Aorta (tissue), 5 donors: ENCODE measurements around the gene MPPED1. TPM values are rescaled to one million over a fixed set of nuclear protein-coding genes. Genes with fewer than 3 reads are reported as not detected.

Experiments used
- ATAC-seq: fragments of 200-7000 bp; cut with Tn5 transposase; one replicate; pipeline ENCODE4 v1.9.1; 2022; ENCODE audit warnings: moderate library complexity; ENCODE audit not compliant: low FRiP score
- DNase-seq, 2 donors: peaks; one replicate each; pipeline ENCODE4 v3.0.0-alpha.2; 2020
- H3K27ac ChIP-seq, 2 donors: one replicate each; pipeline ENCODE4 v1.5.1; 2013; ENCODE audit warnings: low read length in 2 of 2, mild to moderate bottlenecking in 2 of 2, moderate library complexity in 2 of 2, control low read depth in 1 of 2, inconsistent platforms in 1 of 2, low read depth in 1 of 2
- H3K27me3 ChIP-seq, 2 donors: one replicate each; pipeline ENCODE4 v1.6.1; 2013; ENCODE audit warnings: control low read depth in 1 of 2, low read length in 1 of 2, mild to moderate bottlenecking in 1 of 2, moderate library complexity in 1 of 2; ENCODE audit not compliant: insufficient read depth in 2 of 2, control insufficient read depth in 1 of 2
- H3K36me3 ChIP-seq, 2 donors: one replicate each; pipeline ENCODE4 v1.6.1; 2013; ENCODE audit warnings: control low read depth in 1 of 2, low read length in 1 of 2, mild to moderate bottlenecking in 1 of 2; ENCODE audit not compliant: insufficient read depth in 2 of 2, control insufficient read depth in 1 of 2
- H3K4me1 ChIP-seq, 2 donors: one replicate each; pipeline ENCODE4 v1.6.1; 2013; ENCODE audit warnings: low read length in 2 of 2, control low read depth in 1 of 2, mild to moderate bottlenecking in 1 of 2, moderate library complexity in 1 of 2; ENCODE audit not compliant: insufficient read depth in 2 of 2, control insufficient read depth in 1 of 2
- H3K4me3 ChIP-seq, 2 donors: one replicate each; pipeline ENCODE4 v1.5.1; 2013; ENCODE audit warnings: low read length in 2 of 2, control low read depth in 1 of 2, mild to moderate bottlenecking in 1 of 2
- H3K9me3 ChIP-seq: one replicate; pipeline ENCODE4 v1.6.1; 2013; ENCODE audit warnings: mild to moderate bottlenecking, low read length; ENCODE audit not compliant: control insufficient read depth
- WGBS, 2 donors: extraction: QIAGEN DNeasy Blood & Tissue Kit; methylation state at CpG; one replicate each; pipeline ENCODE4 v1.1.7; 2013; 5-methylcytosine and 5-hydroxymethylcytosine counted together
- intact Hi-C, 2 donors: fragments of 100-400 bp; cut with DNase I; formaldehyde crosslinking; loops; one replicate each; pipeline versions ENCODE4 v1.14.2 to v1.15.0; 2022
- polyA plus RNA-seq, 2 donors: library from polyadenylated mRNA; stranded (reverse); fragments of 200-250 nt; gene quantifications; one replicate each; pipeline ENCODE4 v1.2.3, GENCODE V29; 2013
- total RNA-seq, 2 donors: library from RNA; stranded (reverse); fragmentation: NEBNext Ultra II Directional; extraction: Animal tissue kit (Norgen Biotek cat#: 25700); gene quantifications; one replicate each; pipeline ENCODE4 v1.2.1, GENCODE V29; 2021
- donor health status: healthy with polysubstance abuse.
- donor health status: Bipolar disorder and iron deficiency.
- donor health status: DM: no; HTN: no; CAD: no.
- donor health status: DM: no; HTN: no; CAD: no.
- donor health status: DM: yes; HTN: yes; CAD: no.

The MPPED1 gene
- total and polyA plus RNA-seq, 4 donors: not detected

DNA sequence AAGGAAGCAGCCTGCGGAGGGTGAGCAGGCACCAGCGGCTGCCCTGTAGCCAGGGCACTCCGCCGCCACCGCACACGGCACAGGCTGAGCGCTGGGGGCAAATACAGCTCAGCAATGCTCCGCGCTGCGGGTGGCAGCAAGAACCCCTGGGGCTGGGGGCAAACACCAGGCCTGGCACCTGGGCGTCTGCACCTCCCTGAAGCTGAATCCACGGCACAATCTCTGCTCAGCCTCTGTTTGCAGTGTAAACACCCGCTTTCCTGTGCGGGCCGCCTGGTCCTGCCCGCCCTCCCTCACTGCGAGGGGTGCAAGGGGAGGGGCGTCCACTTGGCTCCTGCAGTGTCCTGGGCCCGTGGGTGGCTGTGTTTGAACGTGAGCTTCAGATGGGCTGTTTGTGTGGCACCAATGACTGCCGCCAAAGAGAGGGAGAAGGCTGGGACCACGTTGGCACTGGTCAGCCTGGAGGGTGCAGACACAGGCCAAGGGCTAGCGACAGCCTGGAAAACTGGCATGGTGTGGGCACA is 14.8 kb upstream of the MPPED1 start:
- WGBS, 2 donors: 20 to 40% methylated on average over 16 to 23 of the region's 23 CpGs
- Histone ChIP-seq H3K27ac (no peak overlapping the region), H3K27me3 (peaks cover 0 to 2% of the 10 kb centered on the region in 2 donors), H3K36me3 (no peaks in the 10 kb centered on the region), H3K4me3 (no peak overlapping the region), H3K4me1 (no peaks in the 10 kb centered on the region), H3K9me3 (peaks cover 3% of the 10 kb centered on the region)
- no peak for ATAC-seq
- intact Hi-C loops: loop anchor here in 1 of 2 donors (10.0 kb wide), 1 partner anchor 428 kb away; no protein-coding TSS in a partner anchor
- DNase-seq: no peak

DNA sequence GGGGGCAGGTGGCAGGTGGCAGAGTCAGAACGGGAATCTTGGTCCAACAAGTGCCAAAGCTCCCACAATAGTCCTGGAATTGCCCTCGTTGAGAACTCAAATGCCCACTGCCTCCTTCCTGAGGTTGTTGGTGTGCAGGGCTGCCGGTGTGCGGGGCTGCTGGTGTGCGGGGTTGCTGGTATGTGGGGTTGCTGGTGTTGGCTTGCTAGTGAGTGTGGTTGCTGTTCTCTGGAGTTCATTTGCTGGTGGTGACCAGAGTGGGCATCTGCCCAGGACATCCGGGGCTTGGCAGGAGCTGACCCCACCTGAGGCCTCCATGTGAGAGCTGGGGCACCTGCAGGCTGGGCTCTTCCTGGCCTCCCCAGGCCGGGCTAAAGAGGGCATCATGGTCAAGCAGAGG is 14.0 kb upstream of the MPPED1 start:
- 84 to 88% methylated on average over 7 of the region's 7 CpGs for WGBS, 2 donors
- H3K4me3 ChIP-seq: no peak overlapping the region
- intact Hi-C loops: loop anchor here in 1 of 2 donors (10.0 kb wide), 1 partner anchor 427 kb away; no protein-coding TSS in a partner anchor
- ATAC-seq (no peak), DNase-seq (peak in 1 of 2 donors; percentile 26)
- peaks cover 0 to 2% of the 10 kb centered on the region in 2 donors for H3K27me3 ChIP-seq
- H3K27ac ChIP-seq: no peak overlapping the region
- H3K36me3 ChIP-seq: no peaks in the 10 kb centered on the region
- no peaks in the 10 kb centered on the region for H3K4me1 ChIP-seq
- peaks cover 3% of the 10 kb centered on the region for H3K9me3 ChIP-seq

DNA sequence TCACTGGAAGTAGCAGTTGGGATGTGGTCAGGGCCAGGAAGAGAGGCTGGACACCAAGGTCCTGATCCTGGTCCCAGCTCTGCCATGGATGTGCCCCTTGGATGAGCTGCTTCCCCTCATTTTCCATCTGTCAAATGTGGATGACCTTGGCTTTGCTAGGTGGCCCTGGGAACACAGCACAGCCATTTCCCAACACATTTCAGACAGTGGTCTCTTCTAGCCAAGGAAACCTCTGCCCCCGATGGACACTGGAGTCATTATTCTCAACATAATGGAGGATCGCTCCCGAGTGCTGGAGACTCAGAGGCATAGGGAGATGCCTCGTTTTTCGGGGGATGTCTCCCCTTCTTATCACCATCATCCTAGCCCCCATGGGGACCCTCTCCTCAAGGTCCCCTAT is 13.6 kb upstream of the MPPED1 start:
- Histone ChIP-seq H3K4me3 (no peak overlapping the region), H3K9me3 (peaks cover 3% of the 10 kb centered on the region), H3K27me3 (peaks cover 0 to 2% of the 10 kb centered on the region in 2 donors), H3K27ac (no peak overlapping the region), H3K4me1 (no peaks in the 10 kb centered on the region), H3K36me3 (no peaks in the 10 kb centered on the region)
- ATAC-seq (no peak), DNase-seq (no peak)
- WGBS, 2 donors: 66 to 71% methylated on average over 5 of the region's 5 CpGs
- intact Hi-C loops: loop anchor here in 1 of 2 donors (10.0 kb wide), 1 partner anchor 427 kb away; no protein-coding TSS in a partner anchor

DNA sequence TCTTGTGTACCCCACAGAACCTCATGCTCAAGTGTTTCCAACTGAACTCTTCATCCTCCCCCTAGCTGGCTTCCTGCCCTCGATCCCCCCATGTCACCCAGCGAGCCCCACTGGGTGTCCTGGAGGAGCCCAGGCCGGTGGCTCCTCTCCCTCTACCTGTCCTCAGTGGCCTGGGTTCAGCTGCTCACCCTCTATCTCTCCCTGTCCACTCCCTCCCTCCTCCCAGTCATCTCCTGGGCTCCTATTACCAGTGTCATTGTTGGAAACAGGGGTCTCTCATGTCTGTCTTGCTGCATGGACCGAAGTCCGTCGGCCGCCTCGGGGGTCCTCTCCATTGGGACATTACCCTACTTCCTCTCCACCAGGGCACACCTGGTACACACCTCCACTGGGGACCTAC is 12.9 kb upstream of the MPPED1 start:
- Histone ChIP-seq H3K9me3 (peaks cover 1% of the 10 kb centered on the region), H3K27ac (no peak overlapping the region), H3K36me3 (no peaks in the 10 kb centered on the region), H3K27me3 (peaks cover 0 to 1% of the 10 kb centered on the region in 2 donors), H3K4me3 (no peak overlapping the region), H3K4me1 (no peaks in the 10 kb centered on the region)
- 88 to 90% methylated on average over 8 of the region's 8 CpGs for WGBS, 2 donors
- ATAC-seq (no peak), DNase-seq (no peak)
- intact Hi-C loops: loop anchor here in 1 of 2 donors (10.0 kb wide), 1 partner anchor 426 kb away; no protein-coding TSS in a partner anchor

DNA sequence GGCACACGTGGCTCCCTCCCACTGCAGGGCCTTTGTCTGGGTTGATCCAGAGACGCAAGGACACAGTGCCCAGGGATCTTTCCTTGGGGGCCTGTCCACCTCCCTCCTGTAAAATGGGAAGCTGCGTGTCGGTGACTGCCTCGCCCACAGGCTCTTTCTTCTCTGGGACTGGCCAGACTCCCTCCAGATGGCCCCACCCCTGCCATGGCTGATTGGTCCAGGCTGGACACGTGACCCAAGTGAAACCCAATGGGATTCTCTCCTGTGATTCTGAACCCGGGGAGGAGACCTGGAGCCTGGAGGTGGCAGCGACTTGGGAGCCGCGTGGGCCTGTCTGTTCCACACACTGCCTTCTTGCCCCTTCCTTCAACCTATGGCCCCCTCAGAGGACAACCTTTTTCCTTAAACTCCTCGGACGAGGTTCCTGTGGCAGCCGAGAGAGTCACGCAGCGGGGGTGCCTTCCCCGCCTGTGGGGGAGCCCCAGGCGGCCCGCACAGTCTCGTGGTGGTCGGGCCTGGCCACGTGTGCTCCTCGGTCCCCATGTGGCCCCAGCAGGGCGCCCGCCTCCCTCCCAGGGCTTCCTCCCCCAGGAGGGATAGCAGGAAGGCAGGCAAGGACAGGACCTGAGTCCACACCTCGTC is 12.4 kb upstream of the MPPED1 start:
- Histone ChIP-seq H3K4me3 (no peak overlapping the region), H3K9me3 (no peaks in the 10 kb centered on the region), H3K4me1 (no peaks in the 10 kb centered on the region), H3K27me3 (no peaks in the 10 kb centered on the region), H3K36me3 (no peaks in the 10 kb centered on the region), H3K27ac (no peak overlapping the region)
- WGBS, 2 donors: 78 to 84% methylated on average over 23 to 25 of the region's 25 CpGs
- intact Hi-C loops: loop anchor here in 1 of 2 donors (10.0 kb wide), 1 partner anchor 425 kb away; no protein-coding TSS in a partner anchor
- DNase-seq: peak; percentile 42 to 49
- ATAC-seq: no peak

DNA sequence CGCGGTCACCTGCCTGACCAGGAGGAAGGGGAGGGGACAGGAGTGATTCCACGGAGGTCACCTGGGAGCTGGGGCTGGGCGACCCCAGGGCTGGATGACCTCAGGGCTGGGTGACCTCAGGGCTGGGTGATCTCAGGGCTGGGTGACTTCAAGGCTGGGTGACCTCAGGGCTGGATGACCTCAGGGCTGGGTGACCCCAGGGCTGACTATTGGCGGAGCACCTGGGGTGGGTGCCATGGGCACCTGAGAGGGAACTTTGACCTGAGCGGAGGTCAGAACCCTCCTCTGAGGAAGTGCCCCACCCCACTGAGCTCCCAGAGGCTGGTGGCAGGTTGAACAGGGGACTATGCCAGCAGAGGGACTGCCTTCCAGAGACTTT is 11.8 kb upstream of the MPPED1 start:
- intact Hi-C loops: loop anchor here in 1 of 2 donors (10.0 kb wide), 1 partner anchor 425 kb away; no protein-coding TSS in a partner anchor
- Histone ChIP-seq H3K36me3 (no peaks in the 10 kb centered on the region), H3K4me3 (no peak overlapping the region), H3K9me3 (no peaks in the 10 kb centered on the region), H3K27me3 (no peaks in the 10 kb centered on the region), H3K27ac (no peak overlapping the region), H3K4me1 (no peaks in the 10 kb centered on the region)
- ATAC-seq (no peak), DNase-seq (peak; percentile 16 to 29)
- 91 to 92% methylated on average over 4 to 6 of the region's 6 CpGs for WGBS, 2 donors

DNA sequence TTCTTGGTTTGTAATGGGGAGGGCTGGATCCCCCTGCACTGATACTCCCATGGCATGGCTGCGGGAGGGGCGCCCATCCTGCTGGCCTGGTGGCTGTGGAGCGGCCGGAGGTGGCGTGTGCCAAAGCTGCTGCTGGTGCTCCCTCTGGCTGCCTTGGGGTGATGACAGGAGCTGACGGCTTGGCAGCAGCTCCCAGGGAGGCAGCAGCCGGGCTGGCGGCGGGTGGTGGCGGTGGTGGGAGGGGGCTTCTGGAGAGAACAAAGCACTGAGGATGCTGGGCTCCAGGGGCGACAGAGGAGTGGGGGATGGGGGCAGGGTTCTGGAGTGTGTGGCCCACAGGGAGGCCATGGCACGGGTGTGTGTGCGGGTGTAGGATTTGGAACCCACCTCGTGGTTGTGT is 11.4 kb upstream of the MPPED1 start:
- DNase-seq: peak; percentile 29 to 71
- Histone ChIP-seq H3K4me1 (no peaks in the 10 kb centered on the region), H3K27me3 (no peaks in the 10 kb centered on the region), H3K4me3 (no peak overlapping the region), H3K36me3 (no peaks in the 10 kb centered on the region), H3K9me3 (no peaks in the 10 kb centered on the region), H3K27ac (no peak overlapping the region)
- intact Hi-C loops: no loop called here
- WGBS, 2 donors: 29% methylated on average over 14 of the region's 14 CpGs
- ATAC-seq: no peak

DNA sequence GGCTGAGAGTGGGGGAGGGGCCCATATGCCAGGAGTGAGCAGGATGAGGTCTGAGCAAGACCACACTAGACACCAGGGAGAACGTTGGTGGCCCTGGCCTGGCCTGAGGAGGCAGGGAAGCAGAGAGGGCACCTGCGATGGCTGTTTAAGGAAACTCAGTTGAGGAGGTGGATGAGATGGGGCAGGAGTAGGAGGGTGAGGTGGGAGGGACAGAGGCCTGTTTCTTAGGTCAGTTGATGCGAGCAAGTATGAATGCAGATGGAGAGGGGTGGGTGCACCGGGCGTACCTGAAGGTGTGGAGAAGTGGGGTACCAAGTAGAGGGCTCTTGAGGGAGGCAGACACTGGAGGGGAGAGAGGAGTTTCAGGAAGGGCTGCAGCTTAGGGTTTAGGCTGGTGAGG is 10.6 kb upstream of the MPPED1 start:
- peak; percentile 23 to 63 for DNase-seq
- ATAC-seq: no peak
- intact Hi-C loops: no loop called here
- Histone ChIP-seq H3K27me3 (no peaks in the 10 kb centered on the region), H3K27ac (no peak overlapping the region), H3K4me3 (no peak overlapping the region), H3K9me3 (no peaks in the 10 kb centered on the region), H3K36me3 (no peaks in the 10 kb centered on the region), H3K4me1 (no peaks in the 10 kb centered on the region)
- WGBS, 2 donors: 69 to 76% methylated on average over 5 of the region's 5 CpGs

DNA sequence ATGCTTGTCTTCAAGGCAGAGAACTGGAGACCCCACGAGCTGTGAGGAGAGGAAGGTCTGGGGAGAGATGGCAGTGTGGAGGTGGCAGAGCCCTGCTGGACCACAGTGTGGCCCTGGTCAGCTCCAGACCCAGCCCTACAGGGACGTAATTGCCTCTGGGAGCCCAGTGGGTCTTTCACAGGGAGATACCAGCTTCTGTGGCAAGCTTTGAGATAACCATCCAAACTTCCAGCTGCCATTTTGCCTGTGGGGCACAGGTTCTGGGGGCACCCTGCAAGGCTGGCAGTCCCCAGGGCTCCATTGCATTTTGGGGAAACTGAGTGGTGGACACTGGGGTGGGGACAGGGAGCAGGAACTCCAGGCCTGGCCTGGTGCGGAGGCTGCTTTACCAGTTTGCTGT is 10.2 kb upstream of the MPPED1 start:
- Histone ChIP-seq H3K4me3 (no peak overlapping the region), H3K27me3 (no peaks in the 10 kb centered on the region), H3K36me3 (no peaks in the 10 kb centered on the region), H3K27ac (no peak overlapping the region), H3K4me1 (no peaks in the 10 kb centered on the region), H3K9me3 (no peaks in the 10 kb centered on the region)
- intact Hi-C loops: no loop called here
- 69 to 71% methylated on average over 3 of the region's 3 CpGs for WGBS, 2 donors
- DNase-seq: peak; percentile 13 to 23
- ATAC-seq: no peak
